Panc1 (cell line): ENCODE measurements around the gene GRP.

Experiments
- POLR2AphosphoS5 ChIP-seq: IDR thresholded peaks from 2 replicates; pipeline ENCODE4 v1.6.1; 2012; ENCODE audit warnings: mild to moderate bottlenecking, low read depth, low read length, moderate library complexity
- TCF7L2 ChIP-seq: IDR thresholded peaks from 2 replicates; pipeline ENCODE4 v1.6.1; 2011; ENCODE audit warnings: mild to moderate bottlenecking, low read depth, low read length, inconsistent platforms
- TF ChIP-seq, protein P1 (sequence below): fragments of 450-650 bp; IDR thresholded peaks from 2 replicates; pipeline ENCODE4 v1.5.1; 2017; ENCODE audit warnings: mild to moderate bottlenecking
- TF ChIP-seq, protein P2 (sequence below), 2 experiments: IDR thresholded peaks; 2 replicates each; pipeline ENCODE4 v1.6.1; 2011 to 2012; ENCODE audit warnings: low read depth in 2 of 2, control low read depth in 1 of 2, low read length in 1 of 2, mild to moderate bottlenecking in 1 of 2, moderate library complexity in 1 of 2; ENCODE audit not compliant: insufficient read depth in 1 of 2

DNA sequence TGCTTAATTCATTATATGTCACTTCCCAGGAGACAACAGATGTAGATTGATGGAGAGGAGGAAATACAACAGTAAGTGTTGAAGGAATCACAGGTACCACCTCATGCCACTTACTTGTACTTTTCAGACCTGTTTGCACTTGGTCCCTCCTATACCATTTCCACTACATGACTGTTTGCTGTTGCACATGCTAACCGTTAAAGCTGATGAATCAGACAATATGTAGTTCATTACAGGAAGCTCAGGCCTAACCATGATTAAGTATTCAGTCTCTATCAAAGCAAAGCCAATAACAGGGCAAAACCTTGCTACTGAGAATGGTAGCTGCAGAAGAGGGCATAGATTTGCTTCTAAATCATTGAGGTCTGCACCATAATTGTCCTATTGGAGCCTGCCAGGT lies 30.2 kb upstream of the GRP start:
- TF ChIP-seq POLR2AphosphoS5 (no peak), TCF7L2 (no peak)
- TF ChIP-seq, protein P1, sequence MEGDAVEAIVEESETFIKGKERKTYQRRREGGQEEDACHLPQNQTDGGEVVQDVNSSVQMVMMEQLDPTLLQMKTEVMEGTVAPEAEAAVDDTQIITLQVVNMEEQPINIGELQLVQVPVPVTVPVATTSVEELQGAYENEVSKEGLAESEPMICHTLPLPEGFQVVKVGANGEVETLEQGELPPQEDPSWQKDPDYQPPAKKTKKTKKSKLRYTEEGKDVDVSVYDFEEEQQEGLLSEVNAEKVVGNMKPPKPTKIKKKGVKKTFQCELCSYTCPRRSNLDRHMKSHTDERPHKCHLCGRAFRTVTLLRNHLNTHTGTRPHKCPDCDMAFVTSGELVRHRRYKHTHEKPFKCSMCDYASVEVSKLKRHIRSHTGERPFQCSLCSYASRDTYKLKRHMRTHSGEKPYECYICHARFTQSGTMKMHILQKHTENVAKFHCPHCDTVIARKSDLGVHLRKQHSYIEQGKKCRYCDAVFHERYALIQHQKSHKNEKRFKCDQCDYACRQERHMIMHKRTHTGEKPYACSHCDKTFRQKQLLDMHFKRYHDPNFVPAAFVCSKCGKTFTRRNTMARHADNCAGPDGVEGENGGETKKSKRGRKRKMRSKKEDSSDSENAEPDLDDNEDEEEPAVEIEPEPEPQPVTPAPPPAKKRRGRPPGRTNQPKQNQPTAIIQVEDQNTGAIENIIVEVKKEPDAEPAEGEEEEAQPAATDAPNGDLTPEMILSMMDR = no peak
- TF ChIP-seq, protein P2, sequence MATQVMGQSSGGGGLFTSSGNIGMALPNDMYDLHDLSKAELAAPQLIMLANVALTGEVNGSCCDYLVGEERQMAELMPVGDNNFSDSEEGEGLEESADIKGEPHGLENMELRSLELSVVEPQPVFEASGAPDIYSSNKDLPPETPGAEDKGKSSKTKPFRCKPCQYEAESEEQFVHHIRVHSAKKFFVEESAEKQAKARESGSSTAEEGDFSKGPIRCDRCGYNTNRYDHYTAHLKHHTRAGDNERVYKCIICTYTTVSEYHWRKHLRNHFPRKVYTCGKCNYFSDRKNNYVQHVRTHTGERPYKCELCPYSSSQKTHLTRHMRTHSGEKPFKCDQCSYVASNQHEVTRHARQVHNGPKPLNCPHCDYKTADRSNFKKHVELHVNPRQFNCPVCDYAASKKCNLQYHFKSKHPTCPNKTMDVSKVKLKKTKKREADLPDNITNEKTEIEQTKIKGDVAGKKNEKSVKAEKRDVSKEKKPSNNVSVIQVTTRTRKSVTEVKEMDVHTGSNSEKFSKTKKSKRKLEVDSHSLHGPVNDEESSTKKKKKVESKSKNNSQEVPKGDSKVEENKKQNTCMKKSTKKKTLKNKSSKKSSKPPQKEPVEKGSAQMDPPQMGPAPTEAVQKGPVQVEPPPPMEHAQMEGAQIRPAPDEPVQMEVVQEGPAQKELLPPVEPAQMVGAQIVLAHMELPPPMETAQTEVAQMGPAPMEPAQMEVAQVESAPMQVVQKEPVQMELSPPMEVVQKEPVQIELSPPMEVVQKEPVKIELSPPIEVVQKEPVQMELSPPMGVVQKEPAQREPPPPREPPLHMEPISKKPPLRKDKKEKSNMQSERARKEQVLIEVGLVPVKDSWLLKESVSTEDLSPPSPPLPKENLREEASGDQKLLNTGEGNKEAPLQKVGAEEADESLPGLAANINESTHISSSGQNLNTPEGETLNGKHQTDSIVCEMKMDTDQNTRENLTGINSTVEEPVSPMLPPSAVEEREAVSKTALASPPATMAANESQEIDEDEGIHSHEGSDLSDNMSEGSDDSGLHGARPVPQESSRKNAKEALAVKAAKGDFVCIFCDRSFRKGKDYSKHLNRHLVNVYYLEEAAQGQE (IDR thresholded peaks at IDR 0.05; ENCODE audit: insufficient read depth in 1 of 2, low read depth in 2 of 2, low read length in 1 of 2) = no peak
